Hepatocyte (in vitro differentiated cells): ENCODE measurements around the gene ATP13A2. TPM values are rescaled to one million over a fixed set of nuclear protein-coding genes. Genes with fewer than 3 reads are reported as not detected.

Experiments used
- DNase-seq: peaks from one replicate; pipeline ENCODE4 v3.0.0-alpha.2; 2016; ENCODE audit warnings: low spot score
- H2AFZ ChIP-seq: fragments of 200-600 bp; sonication (generic); 2 replicates; pipeline ENCODE4 v1.6.0; 2016; ENCODE audit warnings: antibody characterized with exemption, mild to moderate bottlenecking
- H3K27ac ChIP-seq: fragments of 200-600 bp; sonication (generic); 2 replicates; pipeline ENCODE4 v1.5.1; 2016; ENCODE audit warnings: mild to moderate bottlenecking
- H3K27me3 ChIP-seq: fragments of 200-600 bp; sonication (generic); 2 replicates; pipeline ENCODE4 v1.6.1; 2016
- H3K36me3 ChIP-seq: fragments of 200-600 bp; sonication (generic); replicated peaks from 2 replicates; pipeline ENCODE4 v1.5.1; 2016; ENCODE audit warnings: low read depth; ENCODE audit not compliant: insufficient read depth
- H3K4me1 ChIP-seq: fragments of 200-600 bp; sonication (generic); 2 replicates; pipeline ENCODE4 v1.5.1; 2016; ENCODE audit warnings: mild to moderate bottlenecking, moderate library complexity; ENCODE audit not compliant: insufficient read depth
- H3K4me2 ChIP-seq: fragments of 200-600 bp; sonication (generic); 2 replicates; pipeline ENCODE4 v1.6.0; 2016
- H3K4me3 ChIP-seq: fragments of 200-600 bp; sonication (generic); 2 replicates; pipeline ENCODE4 v1.5.1; 2016; ENCODE audit warnings: mild to moderate bottlenecking
- H3K79me2 ChIP-seq: fragments of 200-600 bp; sonication (generic); 2 replicates; pipeline ENCODE4 v1.6.0; 2017; ENCODE audit warnings: mild to moderate bottlenecking
- H3K9me2 ChIP-seq: fragments of 200-600 bp; sonication (generic); replicated peaks from 2 replicates; pipeline ENCODE4 v1.6.0; 2017; ENCODE audit warnings: mild to moderate bottlenecking; ENCODE audit not compliant: insufficient read depth
- H3K9me3 ChIP-seq: fragments of 200-600 bp; sonication (generic); 2 replicates; pipeline ENCODE4 v1.5.1; 2016; ENCODE audit warnings: low read depth, mild to moderate bottlenecking
- H4K20me1 ChIP-seq: fragments of 200-600 bp; sonication (generic); 2 replicates; pipeline ENCODE4 v1.6.0; 2016; ENCODE audit warnings: mild to moderate bottlenecking; ENCODE audit not compliant: insufficient read depth, poor library complexity, severe bottlenecking
- CTCF ChIP-seq: fragments of 200-600 bp; sonication (generic); IDR thresholded peaks from 2 replicates; pipeline ENCODE4 v1.5.1; 2016; ENCODE audit warnings: antibody characterized with exemption, mild to moderate bottlenecking; ENCODE audit not compliant: poor library complexity
- EZH2 ChIP-seq: fragments of 200-600 bp; sonication (generic); IDR thresholded peaks from 2 replicates; pipeline ENCODE4 v1.6.1; 2016; ENCODE audit warnings: antibody characterized with exemption, mild to moderate bottlenecking, borderline replicate concordance
- EZH2phosphoT487 ChIP-seq: fragments of 200-600 bp; sonication (generic); IDR thresholded peaks from one replicate; pipeline ENCODE4 v1.6.1; 2018; ENCODE audit warnings: antibody characterized with exemption, mild to moderate bottlenecking, low read depth, moderate library complexity; ENCODE audit not compliant: unreplicated experiment, severe bottlenecking
- WGBS: methylation state at CpG from one replicate; pipeline ENCODE4 v1.1.6; 2016; ENCODE audit warnings: low lambda C conversion rate; ENCODE audit errors: missing lambda C conversion rate; 5-methylcytosine and 5-hydroxymethylcytosine counted together
- polyA plus RNA-seq: library from polyadenylated mRNA; unstranded; fragments of >200 nt; fragmentation: Nextera tagmentation; extraction: Ambion mirVana; gene quantifications from 2 replicates; pipeline ENCODE4 v1.2.1, GENCODE V29; 2016
- total RNA-seq: library from RNA; depleted of rRNA; stranded (reverse); fragments of >200 nt; gene quantifications from 2 replicates; pipeline ENCODE4 v1.2.3, GENCODE V29; 2014

The ATP13A2 gene
- total and polyA plus RNA-seq, 2 experiments from 2014 or later: 30.0 to 52.3 TPM

GRCh38 chr1:17004466-17005364, 7.0 kb downstream of the ATP13A2 start:
- no peaks in the 10 kb centered on the region for H4K20me1 ChIP-seq
- no peak for DNase-seq
- H3K4me2 ChIP-seq: no peak overlapping the region
- no peaks in the 10 kb centered on the region for H3K79me2 ChIP-seq
- H3K36me3 ChIP-seq: no peaks in the 10 kb centered on the region
- H2AFZ ChIP-seq: no peak overlapping the region
- H3K4me3 ChIP-seq: no peak overlapping the region
- TF ChIP-seq EZH2phosphoT487 (no peak), EZH2 (no peak), CTCF (no peak)
- no peaks in the 10 kb centered on the region for H3K9me3 ChIP-seq
- no peaks in the 10 kb centered on the region for H3K9me2 ChIP-seq
- peaks cover 3% of the 10 kb centered on the region for H3K4me1 ChIP-seq
- H3K27ac ChIP-seq: no peak overlapping the region
- no peaks in the 10 kb centered on the region for H3K27me3 ChIP-seq
- 97% methylated on average over 22 of the region's 24 CpGs for WGBS

GRCh38 chr1:17002524-17002902, 9.2 kb downstream of the ATP13A2 start:
- Histone ChIP-seq H2AFZ (no peak overlapping the region), H3K27me3 (no peaks in the 10 kb centered on the region), H3K9me2 (no peaks in the 10 kb centered on the region), H3K4me2 (no peak overlapping the region), H3K27ac (no peak overlapping the region), H3K4me3 (no peak overlapping the region), H3K9me3 (no peaks in the 10 kb centered on the region), H3K4me1 (no peaks in the 10 kb centered on the region), H4K20me1 (no peaks in the 10 kb centered on the region), H3K79me2 (no peaks in the 10 kb centered on the region), H3K36me3 (no peaks in the 10 kb centered on the region)
- DNase-seq: no peak
- TF ChIP-seq EZH2phosphoT487 (no peak), EZH2 (no peak), CTCF (no peak)
- 96% methylated on average over 4 of the region's 4 CpGs for WGBS

- Histone ChIP-seq H3K4me3 (no peak overlapping the region), H3K36me3 (no peaks in the 10 kb centered on the region), H2AFZ (no peak overlapping the region), H3K4me2 (no peak overlapping the region), H3K9me3 (no peaks in the 10 kb centered on the region), H3K27me3 (no peaks in the 10 kb centered on the region), H3K9me2 (no peaks in the 10 kb centered on the region), H3K79me2 (no peaks in the 10 kb centered on the region), H3K4me1 (no peaks in the 10 kb centered on the region), H3K27ac (no peak overlapping the region), H4K20me1 (no peaks in the 10 kb centered on the region)
- WGBS: 97% methylated on average over 19 of the region's 19 CpGs
- TF ChIP-seq EZH2 (no peak), CTCF (no peak), EZH2phosphoT487 (no peak)
- DNase-seq: no peak
Measured at GRCh38 chr1:17001760-17002523, 9.8 kb downstream of the ATP13A2 start.
